ENCODE data around the gene TRAK1.

TRAK1 gene

GRCh38 chr3:42071904-42072812 is 19.0 kb upstream of the TRAK1 start:
- no peak for TF ChIP-seq CTCF (IDR thresholded peaks at IDR 0.05; ENCODE audit: low read depth, low read length)
- H3K9me3 ChIP-seq = no peaks in the 10 kb centered on the region
- no peaks in the 10 kb centered on the region for H3K27me3 ChIP-seq
- no peaks in the 10 kb centered on the region for H3K36me3 ChIP-seq
- peak; percentile 35 for DNase-seq
- peak overlapping the region; percentile 50 for H3K4me3 ChIP-seq (ENCODE audit: low read depth, low read length)
- H3K4me1 ChIP-seq = no peaks in the 10 kb centered on the region; the same call in 1 of the 2 replicates

- Histone ChIP-seq H3K4me1 (no peaks in the 10 kb centered on the region; the same call in 1 of the 2 replicates), H3K27me3 (no peaks in the 10 kb centered on the region), H3K4me3 (ENCODE audit: low read depth, low read length) (peak overlapping the region; percentile 50), H3K36me3 (no peaks in the 10 kb centered on the region), H3K9me3 (no peaks in the 10 kb centered on the region)
- TF ChIP-seq CTCF (IDR thresholded peaks at IDR 0.05; ENCODE audit: low read depth, low read length) = no peak
- DNase-seq = no peak
Observed at GRCh38 chr3:42072831-42073301, 18.3 kb upstream of the TRAK1 start.

GRCh38 chr3:42077785-42078184 is 13.4 kb upstream of the TRAK1 start:
- no peaks in the 10 kb centered on the region; the same call in 1 of the 2 replicates for H3K4me1 ChIP-seq

GRCh38 chr3:42078677-42079076 is 12.5 kb upstream of the TRAK1 start:
- H3K9me3 ChIP-seq = no peaks in the 10 kb centered on the region
- DNase-seq = no peak
- H3K4me1 ChIP-seq = no peaks in the 10 kb centered on the region
- no peaks in the 10 kb centered on the region for H3K36me3 ChIP-seq
- no peak for TF ChIP-seq CTCF (IDR thresholded peaks at IDR 0.05; ENCODE audit: low read depth, low read length)
- no peaks in the 10 kb centered on the region for H3K27me3 ChIP-seq
- no peak overlapping the region for H3K4me3 ChIP-seq (ENCODE audit: low read depth, low read length)

More at GRCh38 chr3:42077785-42078184, 13.4 kb upstream of the TRAK1 start:
- Histone ChIP-seq H3K27me3 (no peaks in the 10 kb centered on the region), H3K36me3 (no peaks in the 10 kb centered on the region), H3K9me3 (no peaks in the 10 kb centered on the region), H3K4me3 (ENCODE audit: low read depth, low read length) (no peak overlapping the region)
- TF ChIP-seq CTCF (IDR thresholded peaks at IDR 0.05; ENCODE audit: low read depth, low read length) = no peak
- no peak for DNase-seq

- Histone ChIP-seq H3K9me3 (no peaks in the 10 kb centered on the region), H3K4me1 (no peaks in the 10 kb centered on the region), H3K36me3 (no peaks in the 10 kb centered on the region), H3K27me3 (no peaks in the 10 kb centered on the region), H3K4me3 (ENCODE audit: low read depth, low read length) (no peak overlapping the region)
- TF ChIP-seq CTCF (IDR thresholded peaks at IDR 0.05; ENCODE audit: low read depth, low read length) = no peak
- DNase-seq = no peak
Observed at GRCh38 chr3:42079701-42080452, 11.3 kb upstream of the TRAK1 start.
